Activated CD4-positive, alpha-beta T cell treated with anti-CD3 and anti-CD28 coated beads, Interleukin-2, amount 50 U/mL, for 24 hours (primary cell): Measurements from ENCODE around the gene IL22RA1.

Source experiments
- DNase-seq, 2 donors: peaks; one replicate each; pipeline ENCODE4 v3.0.0-alpha.2; 2020; ENCODE audit warnings: low read depth in 1 of 2, low spot score in 1 of 2

The IL22RA1 gene

DNA sequence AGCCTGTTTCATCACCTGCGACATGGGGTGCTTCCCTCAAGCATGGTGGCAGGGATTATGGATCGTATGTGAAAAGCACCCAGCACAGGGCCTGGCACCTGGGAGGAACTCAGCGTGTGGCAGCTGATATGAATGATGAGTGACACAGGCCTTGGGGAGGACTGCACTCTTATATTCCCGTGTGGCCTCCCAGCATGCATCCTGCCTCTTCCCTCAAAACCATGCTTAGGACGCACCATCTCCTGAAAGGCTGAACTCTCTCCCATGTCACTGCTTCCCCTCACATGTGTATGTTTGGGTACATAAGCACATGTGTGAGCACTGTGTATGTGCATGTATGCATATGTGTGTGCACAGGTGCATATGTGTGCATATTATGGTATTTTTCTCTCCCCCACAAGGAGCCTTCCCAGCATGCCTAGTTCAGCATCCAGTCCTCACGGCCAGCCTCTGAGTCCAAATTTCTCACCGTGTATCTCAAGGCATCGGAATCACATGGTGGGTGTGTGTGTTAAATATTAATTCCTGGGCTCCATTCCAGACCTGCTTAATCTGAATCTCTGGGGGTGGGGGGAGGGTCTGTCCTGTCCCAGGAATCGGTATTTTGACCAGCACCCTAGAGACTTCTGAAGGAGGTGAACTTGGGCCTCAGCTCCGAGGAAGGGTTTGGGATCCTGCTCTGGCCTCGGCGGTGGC, 43.8 kb downstream of the IL22RA1 start:
- no peak for DNase-seq

DNA sequence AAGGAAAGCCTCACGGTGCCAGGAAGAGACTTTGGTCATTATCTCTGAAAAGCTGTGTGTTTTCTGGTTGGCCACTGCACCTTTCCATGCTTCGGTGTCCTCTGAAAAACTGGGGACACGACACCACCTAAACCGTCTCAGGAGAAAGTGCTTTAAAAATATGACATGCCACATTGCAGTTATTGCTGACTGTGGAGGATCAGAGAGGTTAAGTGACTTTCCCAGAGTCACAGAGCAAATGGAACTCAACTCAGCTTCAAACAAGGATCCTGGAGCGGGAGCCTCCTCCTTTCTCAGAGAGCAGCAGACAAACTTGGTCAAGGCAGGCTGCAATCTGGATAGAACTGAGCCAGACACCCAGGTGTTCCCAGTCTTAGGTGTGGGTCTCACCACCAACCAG, 44.8 kb downstream of the IL22RA1 start:
- no peak for DNase-seq

DNA sequence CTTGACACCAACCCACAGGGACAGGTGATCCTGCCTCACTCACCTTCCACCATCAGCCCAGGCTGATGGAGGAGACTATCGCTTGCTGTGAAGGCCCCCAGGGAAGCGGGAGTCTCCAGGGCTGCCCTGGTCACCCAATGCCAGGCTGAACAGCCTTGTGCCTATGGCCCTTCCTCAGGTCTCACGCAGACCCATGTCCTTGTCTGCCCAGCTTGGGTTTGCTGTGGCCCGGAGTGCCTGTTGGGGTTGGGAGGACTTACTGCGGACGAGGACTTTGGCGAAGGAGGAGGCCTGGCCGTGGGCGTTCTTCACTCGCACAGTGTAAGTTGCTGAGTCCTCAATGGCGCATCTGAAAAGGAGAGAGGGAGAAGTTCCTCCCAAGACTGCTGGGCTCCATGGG, 45.3 kb downstream of the IL22RA1 start:
- no peak for DNase-seq

DNA sequence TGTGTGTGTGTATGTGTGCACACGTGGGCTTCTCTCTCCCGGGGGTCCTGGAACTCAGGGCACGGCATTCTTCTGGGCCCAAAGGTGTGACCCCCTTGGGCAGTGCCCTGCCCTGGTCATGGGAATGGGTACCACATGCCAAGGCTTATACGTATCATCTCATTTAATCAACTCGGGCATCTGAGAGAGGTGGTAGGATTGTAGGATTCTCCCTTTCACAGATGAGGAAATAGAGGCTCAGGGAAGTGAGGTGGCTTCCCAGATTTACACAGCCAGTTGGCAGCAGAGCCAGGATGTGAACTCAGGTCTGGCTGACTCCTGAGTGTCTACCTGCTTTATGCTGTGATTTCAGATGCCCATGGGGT, 46.2 kb downstream of the IL22RA1 start:
- no peak for DNase-seq

DNA sequence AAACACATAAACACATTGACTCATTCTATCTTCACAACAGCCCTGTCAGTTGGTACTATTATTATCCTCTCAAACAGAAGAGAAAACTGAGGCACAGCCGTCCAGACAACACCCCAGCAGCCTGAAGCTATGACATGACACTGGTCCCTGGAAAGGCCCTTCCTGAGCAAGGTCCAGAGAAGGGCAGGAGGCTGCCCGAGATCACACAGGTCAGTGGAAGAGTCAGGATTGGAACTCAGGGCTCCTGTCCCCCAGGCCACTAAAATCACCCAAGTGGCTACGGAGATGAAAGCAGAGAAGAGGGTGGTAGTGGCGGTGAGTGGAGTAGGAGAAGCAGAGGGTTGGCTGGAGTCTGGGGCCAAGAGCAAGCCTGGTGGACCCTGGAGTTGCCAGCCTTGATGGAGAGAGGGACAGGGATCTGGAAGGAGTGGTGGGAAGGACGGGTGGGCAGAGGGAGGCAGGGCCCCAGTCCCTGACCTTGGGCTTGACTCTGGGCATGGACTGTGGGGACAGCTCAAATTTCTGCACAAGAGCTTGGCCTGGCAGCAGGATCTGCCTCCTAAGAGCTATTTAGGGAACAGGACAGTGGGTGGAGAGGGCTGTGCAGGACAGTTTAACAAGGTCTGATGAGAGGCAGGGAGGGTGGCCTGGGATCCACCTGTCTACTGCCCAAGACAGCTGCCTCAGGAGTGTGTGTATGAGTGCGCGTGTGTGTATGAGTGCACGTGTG, 46.8 kb downstream of the IL22RA1 start:
- DNase-seq: no peak

DNA sequence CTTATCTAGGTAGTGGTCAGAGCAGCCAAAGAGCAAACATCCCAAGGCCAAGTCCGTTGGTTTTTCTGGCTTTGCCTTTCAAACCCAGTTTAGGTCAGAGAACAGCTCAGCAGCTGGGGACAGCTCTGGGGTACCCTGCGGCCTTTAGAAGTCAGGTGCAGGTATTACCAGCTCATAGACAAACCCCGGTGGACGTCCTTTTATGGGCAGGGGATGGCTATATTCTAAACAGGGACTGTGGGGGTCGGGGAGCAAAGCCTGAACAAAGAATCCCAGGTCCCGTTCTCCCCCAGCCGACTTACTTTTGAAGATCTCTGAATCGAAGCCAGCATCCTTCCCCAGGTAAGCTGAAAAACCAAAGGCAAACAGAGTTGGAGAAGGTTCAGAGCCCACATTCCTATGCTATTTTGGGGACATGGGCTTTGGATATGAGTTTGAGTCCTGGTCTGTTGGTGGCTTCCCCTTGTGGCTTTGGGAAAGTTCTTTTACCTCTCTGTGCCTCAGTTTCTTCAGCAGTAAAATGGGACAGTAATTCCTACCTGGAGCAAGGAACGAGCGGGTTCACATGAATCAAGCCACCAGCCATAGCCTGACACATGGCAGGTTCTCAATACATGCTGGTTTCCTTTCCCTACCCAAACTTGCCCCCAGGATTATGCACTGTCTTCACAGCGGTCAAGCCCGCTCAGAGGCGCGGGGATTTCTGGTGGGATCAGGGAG, 47.6 kb downstream of the IL22RA1 start:
- no peak for DNase-seq

DNA sequence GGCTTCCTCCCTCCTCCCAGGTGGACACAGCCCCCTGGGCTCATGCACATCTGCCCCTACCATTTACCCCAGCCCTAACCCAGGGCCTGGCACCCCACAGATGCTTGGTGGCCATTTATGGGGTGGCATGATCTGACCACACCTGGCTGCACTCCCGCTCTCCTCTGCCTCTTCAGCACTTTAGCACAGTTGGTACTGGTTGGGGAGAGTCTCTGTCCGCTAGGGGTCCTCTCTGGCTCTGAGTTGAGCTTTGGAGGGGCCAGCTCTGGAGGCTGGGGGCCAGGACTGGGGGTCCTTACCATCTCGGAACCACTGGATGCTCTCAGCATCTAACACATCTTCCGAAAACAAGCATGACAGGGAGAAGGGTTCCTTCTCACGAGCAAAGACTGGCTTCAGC, 48.4 kb downstream of the IL22RA1 start:
- DNase-seq: no peak

DNA sequence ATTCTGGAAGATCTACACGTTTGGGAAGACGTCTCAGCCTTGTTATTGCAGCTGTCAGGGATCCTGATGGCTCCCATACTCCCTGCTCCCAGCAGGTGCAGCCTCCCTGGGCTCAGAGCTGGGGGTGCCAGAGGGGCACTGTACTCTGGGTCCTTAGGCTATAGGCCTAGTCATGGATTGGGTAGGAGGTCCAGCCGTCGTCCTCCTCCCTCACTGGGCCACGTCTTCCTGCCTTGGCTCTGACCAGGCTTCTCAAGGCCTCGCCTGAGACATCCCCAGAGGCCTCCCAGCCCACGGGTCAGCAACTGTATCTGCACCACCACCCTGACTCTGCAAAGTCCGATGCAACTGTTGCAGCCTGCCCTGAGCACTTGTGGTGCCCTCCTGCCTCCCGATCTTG, 49.2 kb downstream of the IL22RA1 start:
- no peak for DNase-seq

DNA sequence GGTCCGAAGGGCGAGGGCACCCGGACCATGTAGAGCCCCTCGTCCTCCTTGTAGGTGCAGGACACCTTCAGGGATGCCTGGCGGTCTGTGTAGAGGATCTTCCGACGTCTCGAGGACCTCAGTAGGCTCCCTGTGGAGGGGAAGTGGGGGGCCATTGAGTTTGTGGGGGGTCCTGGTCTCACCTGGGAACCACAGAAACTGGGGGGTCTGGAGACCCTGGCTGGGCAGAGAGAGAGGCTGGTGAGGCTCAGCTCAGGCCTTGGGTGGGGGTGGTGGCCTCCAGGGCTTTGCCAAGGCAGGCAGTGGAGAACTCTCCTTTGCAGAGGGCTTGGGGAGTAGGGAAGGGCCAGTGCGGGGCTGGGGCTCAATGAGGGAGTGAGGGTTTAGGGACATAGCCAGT, 50.0 kb downstream of the IL22RA1 start:
- DNase-seq: no peak

DNA sequence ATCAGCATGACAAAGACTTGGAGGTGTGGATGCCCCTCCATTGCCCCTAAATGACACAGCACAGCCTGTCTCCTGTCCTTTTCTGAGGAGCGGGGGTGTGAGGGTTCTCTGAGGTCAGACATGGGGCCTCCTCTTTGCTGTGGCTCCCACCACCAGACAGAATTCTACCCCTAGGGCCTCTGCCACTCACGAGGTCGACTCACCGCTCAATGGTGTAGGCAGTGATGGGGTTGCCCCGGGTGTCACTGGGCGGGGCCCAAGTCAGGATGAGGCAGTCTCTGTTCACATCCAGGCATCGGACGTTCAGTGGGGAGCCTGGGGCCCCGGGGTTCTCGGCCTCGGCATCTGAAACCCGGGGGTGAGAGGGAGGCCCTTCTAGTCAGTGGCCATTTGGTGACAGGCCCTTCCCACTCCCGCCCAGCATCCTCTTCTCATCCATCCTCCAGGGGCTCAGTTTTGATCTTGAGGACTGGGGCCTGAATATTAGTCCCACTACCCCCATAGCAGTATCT, 50.9 kb downstream of the IL22RA1 start:
- no peak for DNase-seq

DNA sequence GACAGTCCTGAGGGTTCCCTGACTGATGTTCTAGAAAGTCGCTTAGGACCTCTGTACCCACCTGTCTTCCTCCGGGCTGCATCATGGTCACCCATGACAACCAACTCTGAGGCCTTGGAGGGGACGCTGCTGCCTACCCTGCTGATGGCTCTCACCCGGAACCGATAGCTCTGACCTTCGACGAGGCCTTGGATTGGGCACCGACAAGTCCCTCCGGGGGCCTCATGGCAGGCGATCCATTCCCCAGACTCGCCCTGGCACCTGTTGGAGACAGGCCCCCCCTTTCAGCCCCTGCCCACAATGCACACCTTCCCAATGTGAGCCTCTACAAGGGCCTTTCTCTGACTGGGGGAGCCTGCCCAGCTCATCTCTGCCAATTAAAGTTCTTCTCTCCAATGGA, 52.2 kb downstream of the IL22RA1 start:
- DNase-seq: no peak

DNA sequence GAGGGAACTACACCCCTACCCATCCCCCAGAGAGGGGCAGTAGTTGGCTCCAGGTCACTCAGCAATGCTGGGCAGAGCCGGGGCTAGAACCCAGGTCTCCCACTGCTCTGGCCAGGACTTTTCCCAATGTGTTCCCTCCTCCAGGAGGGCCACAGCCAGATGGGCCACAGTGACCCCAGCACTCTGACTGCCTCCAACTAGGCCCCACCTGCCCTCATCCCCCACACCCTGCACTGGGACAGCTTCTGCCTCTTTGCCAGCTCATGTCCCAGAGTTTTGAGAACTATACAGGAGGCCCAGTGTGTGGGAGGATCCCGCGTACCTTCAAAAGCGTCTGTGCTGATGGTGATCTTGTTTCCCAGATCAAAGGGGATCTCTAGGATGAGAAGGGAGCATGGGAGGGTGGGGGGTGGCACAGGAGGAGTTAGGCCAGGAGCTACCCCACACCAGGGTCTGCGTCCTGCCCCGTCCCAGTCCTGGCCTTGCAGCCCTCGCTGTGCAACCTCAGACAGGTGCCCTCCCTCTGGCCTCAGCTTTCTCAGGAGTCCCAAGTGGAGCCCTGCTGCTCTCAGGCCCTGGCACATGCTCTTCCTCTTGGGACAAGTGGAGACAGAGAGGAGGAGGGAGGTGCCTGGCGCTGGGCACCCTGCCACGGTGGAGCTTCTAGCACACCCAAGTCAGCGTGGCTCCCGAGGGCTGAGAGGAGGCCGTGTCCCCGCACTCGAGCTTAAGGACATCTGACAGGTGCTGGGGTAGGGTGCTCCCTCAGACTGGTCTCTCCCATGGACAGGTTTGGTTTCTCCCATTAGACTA, 53.0 kb downstream of the IL22RA1 start:
- no peak for DNase-seq

DNA sequence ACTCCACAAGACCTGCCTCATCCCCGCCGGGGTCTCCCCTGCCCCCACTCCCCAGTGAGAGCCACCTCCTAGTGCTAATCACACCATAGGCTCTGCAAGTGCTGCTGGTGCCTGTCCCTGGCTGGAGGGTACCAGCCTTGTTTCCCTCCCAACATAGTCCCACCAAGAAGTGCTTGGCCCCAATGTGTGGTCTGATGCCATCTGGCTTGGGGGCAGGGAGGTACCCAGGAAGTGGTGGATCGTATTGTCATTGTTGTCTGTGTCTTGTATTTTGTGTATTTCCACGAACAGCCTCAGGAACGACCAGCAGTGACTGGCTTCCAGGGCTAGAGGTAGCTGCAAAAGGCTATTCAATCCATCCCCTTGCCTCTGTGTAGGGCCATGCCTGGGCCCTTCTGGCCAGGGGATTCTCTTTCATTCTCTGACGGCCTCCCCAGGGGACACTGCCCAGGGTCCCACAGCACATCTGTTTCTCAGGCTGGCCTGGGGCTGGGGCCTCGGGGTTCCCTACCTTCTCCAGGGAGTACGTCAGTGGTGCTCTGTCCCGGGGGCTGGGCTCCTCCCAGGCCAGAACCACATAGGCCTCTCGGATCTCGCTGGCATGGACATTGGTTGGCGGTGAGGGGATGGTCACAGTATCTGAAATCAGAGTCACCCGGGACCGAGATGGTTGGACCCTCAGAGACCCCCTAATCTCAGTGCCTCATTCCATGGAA, 53.8 kb downstream of the IL22RA1 start:
- DNase-seq: no peak

DNA sequence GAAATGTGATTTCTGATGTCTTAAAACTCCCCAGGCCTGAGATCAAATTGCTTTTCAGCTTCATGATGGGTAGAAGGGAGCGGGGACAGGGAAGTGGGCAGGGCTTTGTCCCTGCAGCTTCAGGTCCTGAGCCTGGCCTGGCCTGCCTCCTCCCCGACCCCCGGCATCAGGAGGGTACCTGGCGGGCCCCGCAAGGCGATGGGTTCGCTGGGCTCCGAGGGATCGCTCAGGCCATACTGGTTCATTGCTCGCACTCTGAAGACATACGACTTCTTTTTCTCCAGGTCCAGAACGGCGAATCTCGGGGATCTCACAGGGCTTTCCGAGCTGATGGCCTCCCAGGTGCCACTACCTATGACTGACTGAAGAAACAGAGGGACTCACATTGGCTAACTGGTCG, 56.5 kb downstream of the IL22RA1 start:
- no peak for DNase-seq

DNA sequence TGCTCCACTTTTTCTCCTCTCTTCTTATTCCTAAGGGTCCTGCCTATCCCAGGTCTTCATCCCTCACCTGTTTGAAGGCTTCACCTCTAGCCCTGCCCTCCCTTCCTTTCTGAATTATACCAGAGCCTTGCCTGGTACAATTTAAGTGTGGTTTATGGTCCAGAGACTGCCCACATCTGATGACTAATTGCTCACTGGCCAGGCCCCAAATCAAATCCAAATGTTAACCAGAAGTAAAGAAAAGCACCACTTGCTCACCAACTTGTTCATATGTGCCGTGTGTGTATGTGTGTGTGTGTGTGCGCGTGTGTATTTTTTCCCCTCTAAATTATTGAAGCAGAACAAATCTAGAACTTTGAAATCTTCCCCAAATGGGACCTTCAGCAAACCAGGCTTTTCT, 57.4 kb downstream of the IL22RA1 start:
- no peak for DNase-seq

DNA sequence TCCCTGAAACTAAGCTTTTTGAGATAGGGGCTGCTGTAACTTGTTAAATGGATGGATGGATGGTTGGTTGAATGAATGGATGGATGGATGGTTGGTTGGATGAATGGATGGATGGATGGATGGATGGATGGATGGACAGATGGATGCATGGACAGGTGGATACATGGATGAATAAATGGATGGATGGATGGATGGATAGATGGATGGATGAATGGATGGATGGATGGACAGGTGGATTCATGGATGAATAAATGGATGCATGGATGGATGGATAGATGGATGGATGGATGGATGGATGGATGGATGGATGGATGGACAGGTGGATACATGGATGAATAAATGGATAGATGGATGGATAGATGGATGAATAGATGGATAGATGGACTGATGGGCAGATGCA, 57.9 kb downstream of the IL22RA1 start:
- no peak for DNase-seq

DNA sequence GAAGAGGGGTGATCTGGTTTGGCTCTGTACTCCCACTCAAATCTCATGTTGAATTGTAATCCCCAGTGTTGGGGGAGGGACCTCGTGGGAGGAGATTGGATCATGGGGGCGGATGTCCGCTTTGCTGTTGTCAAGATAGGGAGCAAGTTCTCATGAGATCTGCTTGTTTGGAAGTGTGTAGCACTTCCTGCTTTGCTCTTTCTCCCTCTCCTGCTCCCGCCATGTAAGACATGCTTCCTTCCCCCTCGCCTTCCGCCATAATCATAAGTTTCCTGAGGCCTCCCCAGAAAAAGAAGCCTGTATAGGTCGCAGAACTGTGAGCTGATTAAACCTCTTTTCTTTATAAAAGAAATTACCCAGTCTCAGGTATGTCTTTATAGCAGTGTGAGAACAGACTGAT, 58.9 kb downstream of the IL22RA1 start:
- no peak for DNase-seq

DNA sequence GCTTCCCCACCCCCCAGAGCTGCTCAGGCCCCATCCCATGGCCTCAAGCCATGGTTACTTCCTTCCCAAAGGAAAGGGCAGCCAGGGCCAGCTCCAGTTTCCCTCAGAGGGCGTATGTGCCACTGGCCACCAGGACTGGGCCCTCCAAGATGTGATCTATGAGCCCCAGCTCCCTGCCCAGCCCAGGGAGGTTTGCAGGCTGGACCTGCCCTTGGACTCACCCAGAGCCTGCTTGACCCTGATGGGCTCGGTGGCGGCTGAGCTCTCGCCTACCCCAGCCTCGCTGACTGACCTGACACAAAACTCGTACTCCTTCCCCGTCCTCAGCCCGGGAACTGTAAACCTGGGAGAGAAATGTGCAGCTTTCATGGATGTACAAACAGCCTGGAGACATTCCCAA, 60.6 kb downstream of the IL22RA1 start:
- DNase-seq: no peak

DNA sequence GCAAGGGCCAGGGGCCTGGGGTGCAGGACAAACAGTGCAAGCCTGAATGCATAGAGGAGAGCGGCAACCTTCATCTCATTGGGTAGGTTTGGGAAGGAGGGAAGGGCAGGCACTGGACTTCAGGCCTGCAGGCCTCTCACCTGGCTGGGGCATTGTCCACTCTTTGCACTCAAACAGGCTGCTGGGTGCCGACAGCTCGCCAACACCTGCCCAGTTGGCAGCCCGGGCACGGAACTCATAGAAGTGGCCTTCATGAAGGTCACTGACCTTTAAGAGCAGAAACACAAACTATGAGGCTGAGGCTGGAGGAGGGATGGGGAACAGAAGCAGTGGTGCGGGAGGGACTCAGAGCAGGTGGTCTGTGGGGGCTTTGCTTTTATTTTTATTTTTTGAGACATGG, 61.8 kb downstream of the IL22RA1 start:
- no peak for DNase-seq

DNA sequence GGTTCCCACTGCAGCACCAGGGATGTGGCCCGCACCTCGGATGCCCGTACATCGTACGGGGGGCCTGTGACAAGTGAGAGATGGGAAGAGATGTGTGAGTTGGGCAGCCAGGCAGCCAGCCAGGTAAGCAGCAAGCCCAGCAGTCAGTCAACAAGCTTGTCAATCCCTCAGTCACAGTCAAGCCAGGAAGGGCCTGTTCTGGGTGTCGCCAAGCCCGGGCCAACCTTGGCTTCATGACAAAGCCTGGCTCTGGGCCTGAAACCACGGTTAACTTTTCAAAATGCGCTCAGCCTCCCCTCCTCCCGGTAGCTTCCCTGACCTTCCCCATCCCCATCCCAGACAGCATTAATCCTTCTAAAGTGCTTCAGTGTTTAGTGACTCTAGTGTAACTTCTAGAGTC, 62.8 kb downstream of the IL22RA1 start:
- DNase-seq: no peak
